Naive B cell (primary cell): ENCODE data around the gene CALCOCO2. TPM values are rescaled to one million over a fixed set of nuclear protein-coding genes. Genes with fewer than 3 reads are reported as not detected.
"Not testable (repeated sequence)": the region's sequence is repeated elsewhere in the genome, so short reads cannot be mapped to it uniquely, and the experiment has no call there.

Source experiments
- ATAC-seq, 2 donors: fragments of 150-1000 bp; cut with Tn5 transposase; 2 replicates each; pipeline ENCODE4 v1.10.0; 2021; ENCODE audit warnings: low read depth in 2 of 2, mild to moderate bottlenecking in 2 of 2, moderate library complexity in 2 of 2
- DNase-seq: peaks from one replicate; pipeline ENCODE4 v3.0.0; 2022
- H3K27ac Mint-ChIP-seq, 6 donors: one replicate each; pipeline ENCODE4 v1.8.0; 2020 to 2022; ENCODE audit warnings: mild to moderate bottlenecking in 6 of 6, mixed read lengths in 6 of 6, moderate library complexity in 5 of 6, inconsistent platforms in 2 of 6
- H3K27me3 Mint-ChIP-seq, 3 donors: one replicate each; pipeline ENCODE4 v1.8.0; 2021 to 2022; ENCODE audit warnings: mixed read lengths in 3 of 3, mild to moderate bottlenecking in 1 of 3
- H3K36me3 Mint-ChIP-seq, 2 donors: one replicate each; pipeline ENCODE4 v1.8.0; 2020 to 2022; ENCODE audit warnings: mixed read lengths in 2 of 2, inconsistent platforms in 1 of 2, mild to moderate bottlenecking in 1 of 2
- H3K4me1 Mint-ChIP-seq, 3 donors: one replicate each; pipeline ENCODE4 v1.8.0; 2020 to 2022; ENCODE audit warnings: mixed read lengths in 3 of 3, inconsistent platforms in 1 of 3, mild to moderate bottlenecking in 1 of 3, moderate library complexity in 1 of 3
- H3K4me3 Mint-ChIP-seq, 8 donors: one replicate each; pipeline ENCODE4 v1.8.0; 2020 to 2022; ENCODE audit warnings: mild to moderate bottlenecking in 8 of 8, mixed read lengths in 8 of 8, moderate library complexity in 8 of 8, inconsistent platforms in 2 of 8
- H3K9me3 Mint-ChIP-seq, 7 donors: one replicate each; pipeline ENCODE4 v1.8.0; 2020 to 2022; ENCODE audit warnings: mixed read lengths in 7 of 7, mild to moderate bottlenecking in 5 of 7, inconsistent platforms in 2 of 7, moderate library complexity in 1 of 7
- polyA plus RNA-seq, 6 donors: library from polyadenylated mRNA; unstranded; fragments of 300-500 nt; fragmentation: Illumina TruSeq; gene quantifications; one replicate each; pipeline ENCODE4 v1.2.3, GENCODE V29; 2021; ENCODE audit warnings: low read depth in 6 of 6

Gene CALCOCO2
- polyA plus RNA-seq: 100 to 1,000 TPM; 147 to 228 (median 187) TPM

- ATAC-seq (peak; percentile 85 to 89), DNase-seq (peak; percentile 87)
- H3K9me3 Mint-ChIP-seq: no peaks in the 10 kb centered on the region
- peak within 1 kb of the TSS; percentile 94 to 99 (median 97) for H3K4me3 Mint-ChIP-seq
- peaks cover 12 to 52% (median 38%) of the 10 kb centered on the region in 3 donors for H3K4me1 Mint-ChIP-seq
- H3K27me3 Mint-ChIP-seq: peaks cover 0 to 8% (median 0%) of the 10 kb centered on the region in 3 donors
- H3K27ac Mint-ChIP-seq: peak within 1 kb of the TSS; percentile 96 to 100 (median 99)
- H3K36me3 Mint-ChIP-seq: no peaks in the 10 kb centered on the region
Observed at GRCh38 chr17:48830840-48831548, at the start of gene CALCOCO2. Gene CALCOCO2 (plus strand): TSS chr17:48831035. CDS start chr17:48841708, 10,673 bp downstream.

- ATAC-seq (no peak), DNase-seq (no peak)
- Mint-ChIP-seq H3K36me3 (no peaks in the 10 kb centered on the region), H3K9me3 (no peaks in the 10 kb centered on the region), H3K27ac (no peak overlapping the region), H3K27me3 (peaks cover 29 to 82% (median 56%) of the 10 kb centered on the region in 3 donors), H3K4me1 (peaks cover 0 to 6% (median 3%) of the 10 kb centered on the region in 3 donors), H3K4me3 (no peak overlapping the region)
Observed at GRCh38 chr17:48787828-48788227, 43.0 kb upstream of the CALCOCO2 start.

- Mint-ChIP-seq H3K27ac (no peak overlapping the region), H3K4me1 (peaks cover 0 to 6% (median 3%) of the 10 kb centered on the region in 3 donors), H3K36me3 (peaks cover 0 to 4% of the 10 kb centered on the region in 2 donors), H3K27me3 (peaks cover 25 to 85% (median 72%) of the 10 kb centered on the region in 3 donors), H3K4me3 (no peak overlapping the region), H3K9me3 (no peaks in the 10 kb centered on the region)
- no peak for DNase-seq
- ATAC-seq: no peak
Observed at GRCh38 chr17:48790607-48791127, 40.2 kb upstream of the CALCOCO2 start.

GRCh38 chr17:48791128-48792032 lies 39.5 kb upstream of the CALCOCO2 start:
- Mint-ChIP-seq H3K4me3 (peak overlapping the region in 1 of 8 donors; percentile 33), H3K4me1 (peaks cover 0 to 6% (median 3%) of the 10 kb centered on the region in 3 donors), H3K27me3 (peaks cover 24 to 85% (median 66%) of the 10 kb centered on the region in 3 donors), H3K36me3 (peaks cover 0 to 4% of the 10 kb centered on the region in 2 donors), H3K9me3 (no peaks in the 10 kb centered on the region), H3K27ac (peak overlapping the region in 1 of 6 donors; percentile 47)
- DNase-seq: no peak
- peak; percentile 27 to 32 for ATAC-seq

- Mint-ChIP-seq H3K9me3 (no peaks in the 10 kb centered on the region), H3K27me3 (peaks cover 27 to 84% (median 66%) of the 10 kb centered on the region in 3 donors), H3K4me1 (peaks cover 0 to 6% (median 3%) of the 10 kb centered on the region in 3 donors), H3K36me3 (peaks cover 0 to 4% of the 10 kb centered on the region in 2 donors), H3K4me3 (no peak overlapping the region), H3K27ac (peak overlapping the region in 1 of 6 donors; percentile 69)
- ATAC-seq (no peak), DNase-seq (no peak)
Observed at GRCh38 chr17:48792033-48792798, 38.6 kb upstream of the CALCOCO2 start.

- Mint-ChIP-seq H3K27me3 (peaks cover 33 to 72% (median 60%) of the 10 kb centered on the region in 3 donors), H3K4me3 (no peak overlapping the region), H3K36me3 (peaks cover 0 to 4% of the 10 kb centered on the region in 2 donors), H3K4me1 (peaks cover 3 to 11% (median 6%) of the 10 kb centered on the region in 3 donors), H3K9me3 (no peaks in the 10 kb centered on the region), H3K27ac (no peak overlapping the region)
- ATAC-seq (no peak), DNase-seq (no peak)
Observed at GRCh38 chr17:48795444-48796162, 35.2 kb upstream of the CALCOCO2 start.

- not testable (repeated sequence) for H3K4me3 Mint-ChIP-seq
- peaks cover 39 to 73% (median 66%) of the 10 kb centered on the region in 3 donors for H3K27me3 Mint-ChIP-seq
Observed at GRCh38 chr17:48796163-48796522, 34.7 kb upstream of the CALCOCO2 start.

GRCh38 chr17:48799069-48799723 lies 31.6 kb upstream of the CALCOCO2 start:
- Mint-ChIP-seq H3K9me3 (no peaks in the 10 kb centered on the region), H3K27ac (peak overlapping the region in 2 of 6 donors; percentile 42 to 87), H3K36me3 (no peaks in the 10 kb centered on the region), H3K4me1 (peaks cover 0 to 14% (median 0%) of the 10 kb centered on the region in 3 donors), H3K4me3 (no peak overlapping the region), H3K27me3 (peaks cover 33 to 58% (median 46%) of the 10 kb centered on the region in 3 donors)
- no peak for ATAC-seq
- no peak for DNase-seq

More at GRCh38 chr17:48796163-48796522, 34.7 kb upstream of the CALCOCO2 start:
- not testable (repeated sequence) for H3K27ac Mint-ChIP-seq, DNase-seq, H3K9me3 Mint-ChIP-seq, H3K36me3 Mint-ChIP-seq, ATAC-seq
- peaks cover 3 to 14% (median 6%) of the 10 kb centered on the region in 3 donors for H3K4me1 Mint-ChIP-seq

GRCh38 chr17:48800626-48801217 lies 30.1 kb upstream of the CALCOCO2 start:
- no peak for ATAC-seq
- peaks cover 36 to 60% (median 40%) of the 10 kb centered on the region in 3 donors for H3K27me3 Mint-ChIP-seq
- no peak overlapping the region for H3K27ac Mint-ChIP-seq
- no peak for DNase-seq
- H3K4me3 Mint-ChIP-seq: no peak overlapping the region
- no peaks in the 10 kb centered on the region for H3K36me3 Mint-ChIP-seq
- peaks cover 0 to 18% (median 0%) of the 10 kb centered on the region in 3 donors for H3K4me1 Mint-ChIP-seq
- H3K9me3 Mint-ChIP-seq: no peaks in the 10 kb centered on the region

GRCh38 chr17:48804936-48805411 lies 25.9 kb upstream of the CALCOCO2 start:
- DNase-seq: peak; percentile 57
- H3K4me1 Mint-ChIP-seq: peaks cover 0 to 13% (median 0%) of the 10 kb centered on the region in 3 donors
- peak; percentile 75 to 85 for ATAC-seq
- H3K27ac Mint-ChIP-seq: no peak overlapping the region
- no peaks in the 10 kb centered on the region for H3K9me3 Mint-ChIP-seq
- H3K27me3 Mint-ChIP-seq: peaks cover 26 to 32% (median 27%) of the 10 kb centered on the region in 3 donors
- H3K36me3 Mint-ChIP-seq: no peaks in the 10 kb centered on the region
- peak overlapping the region in 1 of 8 donors; percentile 1 for H3K4me3 Mint-ChIP-seq

GRCh38 chr17:48809182-48809581 lies 21.7 kb upstream of the CALCOCO2 start:
- ATAC-seq: no peak
- Mint-ChIP-seq H3K27me3 (peaks cover 17 to 26% (median 21%) of the 10 kb centered on the region in 3 donors), H3K4me3 (no peak overlapping the region)

More at GRCh38 chr17:48809182-48809581, 21.7 kb upstream of the CALCOCO2 start:
- no peaks in the 10 kb centered on the region for H3K9me3 Mint-ChIP-seq
- H3K4me1 Mint-ChIP-seq: peaks cover 0 to 5% (median 0%) of the 10 kb centered on the region in 3 donors
- no peaks in the 10 kb centered on the region for H3K36me3 Mint-ChIP-seq
- H3K27ac Mint-ChIP-seq: no peak overlapping the region
- DNase-seq: no peak
